ENCODE results near the gene LRP8.

DNA sequence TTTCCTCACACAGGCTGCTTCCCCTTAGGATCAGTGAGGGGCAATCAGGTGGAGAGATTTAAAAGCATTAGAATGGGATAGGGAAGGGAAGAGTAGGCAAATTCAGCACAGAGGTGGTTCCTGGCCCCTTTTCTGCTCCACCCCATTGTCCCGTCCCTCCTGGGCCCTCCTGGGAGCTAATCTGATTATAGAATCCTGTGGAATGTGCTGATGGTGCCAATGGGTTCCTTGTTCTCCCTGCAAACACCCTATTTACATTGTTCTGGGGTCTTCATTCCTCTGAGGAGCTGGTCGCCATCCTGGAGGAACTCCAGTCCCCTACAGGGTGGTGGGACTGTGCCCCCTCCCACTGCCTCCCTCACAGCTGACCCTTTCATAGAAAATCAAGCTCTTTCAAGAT is 34.4 kb upstream of the LRP8 start:
- TF ChIP-seq, protein P1, sequence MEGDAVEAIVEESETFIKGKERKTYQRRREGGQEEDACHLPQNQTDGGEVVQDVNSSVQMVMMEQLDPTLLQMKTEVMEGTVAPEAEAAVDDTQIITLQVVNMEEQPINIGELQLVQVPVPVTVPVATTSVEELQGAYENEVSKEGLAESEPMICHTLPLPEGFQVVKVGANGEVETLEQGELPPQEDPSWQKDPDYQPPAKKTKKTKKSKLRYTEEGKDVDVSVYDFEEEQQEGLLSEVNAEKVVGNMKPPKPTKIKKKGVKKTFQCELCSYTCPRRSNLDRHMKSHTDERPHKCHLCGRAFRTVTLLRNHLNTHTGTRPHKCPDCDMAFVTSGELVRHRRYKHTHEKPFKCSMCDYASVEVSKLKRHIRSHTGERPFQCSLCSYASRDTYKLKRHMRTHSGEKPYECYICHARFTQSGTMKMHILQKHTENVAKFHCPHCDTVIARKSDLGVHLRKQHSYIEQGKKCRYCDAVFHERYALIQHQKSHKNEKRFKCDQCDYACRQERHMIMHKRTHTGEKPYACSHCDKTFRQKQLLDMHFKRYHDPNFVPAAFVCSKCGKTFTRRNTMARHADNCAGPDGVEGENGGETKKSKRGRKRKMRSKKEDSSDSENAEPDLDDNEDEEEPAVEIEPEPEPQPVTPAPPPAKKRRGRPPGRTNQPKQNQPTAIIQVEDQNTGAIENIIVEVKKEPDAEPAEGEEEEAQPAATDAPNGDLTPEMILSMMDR (conservative IDR thresholded peaks at IDR 0.05; ENCODE audit: low read depth in 2 of 2), result no peak
- TF ChIP-seq POLR2AphosphoS5 (IDR thresholded peaks at IDR 0.05; ENCODE audit: low read depth), result no peak
- TF ChIP-seq JUNB (IDR thresholded peaks at IDR 0.05; ENCODE audit: unreplicated experiment), result no peak
- TF ChIP-seq EZH2 (IDR thresholded peaks at IDR 0.05; ENCODE audit: low read depth, unreplicated experiment), result no peak
- TF ChIP-seq, protein P2, sequence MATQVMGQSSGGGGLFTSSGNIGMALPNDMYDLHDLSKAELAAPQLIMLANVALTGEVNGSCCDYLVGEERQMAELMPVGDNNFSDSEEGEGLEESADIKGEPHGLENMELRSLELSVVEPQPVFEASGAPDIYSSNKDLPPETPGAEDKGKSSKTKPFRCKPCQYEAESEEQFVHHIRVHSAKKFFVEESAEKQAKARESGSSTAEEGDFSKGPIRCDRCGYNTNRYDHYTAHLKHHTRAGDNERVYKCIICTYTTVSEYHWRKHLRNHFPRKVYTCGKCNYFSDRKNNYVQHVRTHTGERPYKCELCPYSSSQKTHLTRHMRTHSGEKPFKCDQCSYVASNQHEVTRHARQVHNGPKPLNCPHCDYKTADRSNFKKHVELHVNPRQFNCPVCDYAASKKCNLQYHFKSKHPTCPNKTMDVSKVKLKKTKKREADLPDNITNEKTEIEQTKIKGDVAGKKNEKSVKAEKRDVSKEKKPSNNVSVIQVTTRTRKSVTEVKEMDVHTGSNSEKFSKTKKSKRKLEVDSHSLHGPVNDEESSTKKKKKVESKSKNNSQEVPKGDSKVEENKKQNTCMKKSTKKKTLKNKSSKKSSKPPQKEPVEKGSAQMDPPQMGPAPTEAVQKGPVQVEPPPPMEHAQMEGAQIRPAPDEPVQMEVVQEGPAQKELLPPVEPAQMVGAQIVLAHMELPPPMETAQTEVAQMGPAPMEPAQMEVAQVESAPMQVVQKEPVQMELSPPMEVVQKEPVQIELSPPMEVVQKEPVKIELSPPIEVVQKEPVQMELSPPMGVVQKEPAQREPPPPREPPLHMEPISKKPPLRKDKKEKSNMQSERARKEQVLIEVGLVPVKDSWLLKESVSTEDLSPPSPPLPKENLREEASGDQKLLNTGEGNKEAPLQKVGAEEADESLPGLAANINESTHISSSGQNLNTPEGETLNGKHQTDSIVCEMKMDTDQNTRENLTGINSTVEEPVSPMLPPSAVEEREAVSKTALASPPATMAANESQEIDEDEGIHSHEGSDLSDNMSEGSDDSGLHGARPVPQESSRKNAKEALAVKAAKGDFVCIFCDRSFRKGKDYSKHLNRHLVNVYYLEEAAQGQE (IDR thresholded peaks at IDR 0.05; ENCODE audit: unreplicated experiment), result no peak
- TF ChIP-seq EZH2phosphoT487 (IDR thresholded peaks at IDR 0.05; ENCODE audit: unreplicated experiment), result no peak
- TF ChIP-seq, protein P3, sequence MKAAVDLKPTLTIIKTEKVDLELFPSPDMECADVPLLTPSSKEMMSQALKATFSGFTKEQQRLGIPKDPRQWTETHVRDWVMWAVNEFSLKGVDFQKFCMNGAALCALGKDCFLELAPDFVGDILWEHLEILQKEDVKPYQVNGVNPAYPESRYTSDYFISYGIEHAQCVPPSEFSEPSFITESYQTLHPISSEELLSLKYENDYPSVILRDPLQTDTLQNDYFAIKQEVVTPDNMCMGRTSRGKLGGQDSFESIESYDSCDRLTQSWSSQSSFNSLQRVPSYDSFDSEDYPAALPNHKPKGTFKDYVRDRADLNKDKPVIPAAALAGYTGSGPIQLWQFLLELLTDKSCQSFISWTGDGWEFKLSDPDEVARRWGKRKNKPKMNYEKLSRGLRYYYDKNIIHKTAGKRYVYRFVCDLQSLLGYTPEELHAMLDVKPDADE (IDR thresholded peaks at IDR 0.05), result no peak
- TF ChIP-seq, protein P4, sequence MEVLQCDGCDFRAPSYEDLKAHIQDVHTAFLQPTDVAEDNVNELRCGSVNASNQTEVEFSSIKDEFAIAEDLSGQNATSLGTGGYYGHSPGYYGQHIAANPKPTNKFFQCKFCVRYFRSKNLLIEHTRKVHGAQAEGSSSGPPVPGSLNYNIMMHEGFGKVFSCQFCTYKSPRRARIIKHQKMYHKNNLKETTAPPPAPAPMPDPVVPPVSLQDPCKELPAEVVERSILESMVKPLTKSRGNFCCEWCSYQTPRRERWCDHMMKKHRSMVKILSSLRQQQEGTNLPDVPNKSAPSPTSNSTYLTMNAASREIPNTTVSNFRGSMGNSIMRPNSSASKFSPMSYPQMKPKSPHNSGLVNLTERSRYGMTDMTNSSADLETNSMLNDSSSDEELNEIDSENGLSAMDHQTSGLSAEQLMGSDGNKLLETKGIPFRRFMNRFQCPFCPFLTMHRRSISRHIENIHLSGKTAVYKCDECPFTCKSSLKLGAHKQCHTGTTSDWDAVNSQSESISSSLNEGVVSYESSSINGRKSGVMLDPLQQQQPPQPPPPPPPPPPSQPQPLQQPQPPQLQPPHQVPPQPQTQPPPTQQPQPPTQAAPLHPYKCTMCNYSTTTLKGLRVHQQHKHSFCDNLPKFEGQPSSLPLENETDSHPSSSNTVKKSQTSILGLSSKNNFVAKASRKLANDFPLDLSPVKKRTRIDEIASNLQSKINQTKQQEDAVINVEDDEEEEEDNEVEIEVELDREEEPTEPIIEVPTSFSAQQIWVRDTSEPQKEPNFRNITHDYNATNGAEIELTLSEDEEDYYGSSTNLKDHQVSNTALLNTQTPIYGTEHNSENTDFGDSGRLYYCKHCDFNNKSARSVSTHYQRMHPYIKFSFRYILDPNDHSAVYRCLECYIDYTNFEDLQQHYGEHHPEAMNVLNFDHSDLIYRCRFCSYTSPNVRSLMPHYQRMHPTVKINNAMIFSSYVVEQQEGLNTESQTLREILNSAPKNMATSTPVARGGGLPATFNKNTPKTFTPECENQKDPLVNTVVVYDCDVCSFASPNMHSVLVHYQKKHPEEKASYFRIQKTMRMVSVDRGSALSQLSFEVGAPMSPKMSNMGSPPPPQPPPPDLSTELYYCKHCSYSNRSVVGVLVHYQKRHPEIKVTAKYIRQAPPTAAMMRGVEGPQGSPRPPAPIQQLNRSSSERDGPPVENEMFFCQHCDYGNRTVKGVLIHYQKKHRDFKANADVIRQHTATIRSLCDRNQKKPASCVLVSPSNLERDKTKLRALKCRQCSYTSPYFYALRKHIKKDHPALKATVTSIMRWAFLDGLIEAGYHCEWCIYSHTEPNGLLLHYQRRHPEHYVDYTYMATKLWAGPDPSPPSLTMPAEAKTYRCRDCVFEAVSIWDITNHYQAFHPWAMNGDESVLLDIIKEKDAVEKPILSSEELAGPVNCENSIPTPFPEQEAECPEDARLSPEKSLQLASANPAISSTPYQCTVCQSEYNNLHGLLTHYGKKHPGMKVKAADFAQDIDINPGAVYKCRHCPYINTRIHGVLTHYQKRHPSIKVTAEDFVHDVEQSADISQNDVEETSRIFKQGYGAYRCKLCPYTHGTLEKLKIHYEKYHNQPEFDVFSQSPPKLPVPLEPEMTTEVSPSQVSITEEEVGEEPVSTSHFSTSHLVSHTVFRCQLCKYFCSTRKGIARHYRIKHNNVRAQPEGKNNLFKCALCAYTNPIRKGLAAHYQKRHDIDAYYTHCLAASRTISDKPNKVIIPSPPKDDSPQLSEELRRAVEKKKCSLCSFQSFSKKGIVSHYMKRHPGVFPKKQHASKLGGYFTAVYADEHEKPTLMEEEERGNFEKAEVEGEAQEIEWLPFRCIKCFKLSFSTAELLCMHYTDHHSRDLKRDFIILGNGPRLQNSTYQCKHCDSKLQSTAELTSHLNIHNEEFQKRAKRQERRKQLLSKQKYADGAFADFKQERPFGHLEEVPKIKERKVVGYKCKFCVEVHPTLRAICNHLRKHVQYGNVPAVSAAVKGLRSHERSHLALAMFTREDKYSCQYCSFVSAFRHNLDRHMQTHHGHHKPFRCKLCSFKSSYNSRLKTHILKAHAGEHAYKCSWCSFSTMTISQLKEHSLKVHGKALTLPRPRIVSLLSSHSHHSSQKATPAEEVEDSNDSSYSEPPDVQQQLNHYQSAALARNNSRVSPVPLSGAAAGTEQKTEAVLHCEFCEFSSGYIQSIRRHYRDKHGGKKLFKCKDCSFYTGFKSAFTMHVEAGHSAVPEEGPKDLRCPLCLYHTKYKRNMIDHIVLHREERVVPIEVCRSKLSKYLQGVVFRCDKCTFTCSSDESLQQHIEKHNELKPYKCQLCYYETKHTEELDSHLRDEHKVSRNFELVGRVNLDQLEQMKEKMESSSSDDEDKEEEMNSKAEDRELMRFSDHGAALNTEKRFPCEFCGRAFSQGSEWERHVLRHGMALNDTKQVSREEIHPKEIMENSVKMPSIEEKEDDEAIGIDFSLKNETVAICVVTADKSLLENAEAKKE (CRISPR knock-in tag; IDR thresholded peaks at IDR 0.05), result no peak
- no peak for TF ChIP-seq CREB1 (CRISPR knock-in tag; IDR thresholded peaks at IDR 0.05; ENCODE audit: low read depth)
- TF ChIP-seq NANOG (IDR thresholded peaks at IDR 0.05; ENCODE audit: borderline replicate concordance), result no peak
